GM15510 (cell line): ENCODE measurements around the gene PDCD6IP.

Source experiments
- POLR2A ChIP-seq: IDR thresholded peaks from 3 replicates; pipeline ENCODE4 v1.6.1; 2011; ENCODE audit warnings: borderline replicate concordance; ENCODE audit not compliant: insufficient read length; ENCODE audit errors: extremely low read depth

PDCD6IP gene

DNA sequence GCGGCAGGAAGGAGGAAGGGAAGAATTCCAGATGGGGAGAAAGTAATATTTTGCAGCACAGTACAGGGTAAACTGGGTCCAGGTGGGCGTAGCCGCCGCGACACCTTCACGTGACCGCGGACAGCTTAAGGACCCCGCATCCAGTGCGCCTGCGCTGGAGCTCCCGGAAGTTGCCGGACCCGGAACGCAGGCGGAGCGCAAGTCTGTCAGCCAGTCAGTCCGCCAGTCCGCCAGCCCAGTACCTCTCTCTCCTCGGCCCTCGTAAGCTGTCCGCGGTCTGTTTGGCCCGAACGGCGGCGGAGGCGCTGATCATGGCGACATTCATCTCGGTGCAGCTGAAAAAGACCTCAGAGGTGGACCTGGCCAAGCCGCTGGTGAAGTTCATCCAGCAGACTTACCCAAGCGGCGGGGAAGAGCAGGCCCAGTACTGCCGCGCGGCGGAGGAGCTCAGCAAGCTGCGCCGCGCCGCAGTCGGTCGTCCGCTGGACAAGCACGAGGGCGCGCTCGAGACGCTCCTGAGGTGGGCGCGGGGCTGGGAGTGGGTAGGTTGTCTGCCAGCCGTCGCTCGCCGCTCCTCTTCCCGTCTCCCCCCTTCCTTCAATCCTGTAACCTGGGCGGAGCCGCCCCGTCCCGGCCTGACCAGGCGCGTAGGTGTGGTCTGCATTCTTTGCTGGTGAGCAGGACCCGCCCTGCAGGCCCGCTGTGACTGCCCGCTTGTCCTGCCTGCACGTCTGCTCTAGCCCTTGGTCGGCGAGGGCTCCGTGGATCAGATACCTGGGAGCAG is at the start of gene PDCD6IP:
Gene PDCD6IP (plus strand): TSS at position 213 of the 784 bp plus-strand sequence. CDS start 99 bp downstream, at position 312.
- peak; percentile 89 for TF ChIP-seq POLR2A

GRCh38 chr3:33749546-33750210 is 48.8 kb upstream of the PDCD6IP start:
- TF ChIP-seq POLR2A, result no peak

DNA sequence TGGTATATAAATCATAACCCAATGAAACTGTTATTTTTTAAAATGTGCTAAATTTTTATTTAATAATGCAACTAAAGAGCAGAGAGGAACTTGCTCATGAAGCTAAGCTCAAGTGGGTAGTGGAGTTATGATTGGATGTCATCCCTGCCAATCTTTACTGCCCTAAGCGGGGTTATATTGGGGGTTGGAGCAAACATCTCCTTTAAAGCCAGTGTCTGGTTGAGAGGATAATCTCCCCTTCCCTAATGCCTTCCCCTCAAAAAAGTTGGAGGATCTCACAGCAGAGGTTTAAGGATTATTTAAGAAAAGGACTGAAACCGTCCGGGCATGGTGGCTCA is 48.2 kb upstream of the PDCD6IP start:
- TF ChIP-seq POLR2A, result no peak

- no peak for TF ChIP-seq POLR2A
Observed at GRCh38 chr3:33751336-33751735, 47.1 kb upstream of the PDCD6IP start.

DNA sequence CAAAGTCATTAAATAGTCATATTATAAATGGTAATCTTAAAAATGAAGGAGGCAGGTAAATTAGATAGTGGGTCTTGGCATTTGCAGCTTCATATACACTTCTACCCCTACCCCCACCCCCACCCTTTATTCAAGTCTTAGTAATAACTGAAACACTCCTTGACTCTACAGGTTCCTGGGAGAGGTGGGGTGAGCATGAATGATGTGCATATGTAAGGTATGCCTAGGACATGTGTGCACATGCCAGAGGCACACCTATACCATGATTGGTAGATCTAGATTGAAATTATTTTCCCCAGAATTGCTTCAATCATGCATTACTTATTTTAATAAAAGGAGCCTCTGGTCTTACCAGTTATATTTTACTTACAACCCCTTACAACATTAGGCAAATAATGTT is 40.1 kb upstream of the PDCD6IP start:
- no peak for TF ChIP-seq POLR2A

GRCh38 chr3:33758864-33759263 is 39.6 kb upstream of the PDCD6IP start:
- TF ChIP-seq POLR2A, result no peak

- no peak for TF ChIP-seq POLR2A
Observed at GRCh38 chr3:33768578-33769330, 29.7 kb upstream of the PDCD6IP start.

GRCh38 chr3:33773637-33774036 is 24.8 kb upstream of the PDCD6IP start:
- no peak for TF ChIP-seq POLR2A

GRCh38 chr3:33775363-33775762 is 23.1 kb upstream of the PDCD6IP start:
- TF ChIP-seq POLR2A, result no peak

GRCh38 chr3:33777996-33778395 is 20.4 kb upstream of the PDCD6IP start:
- no peak for TF ChIP-seq POLR2A

DNA sequence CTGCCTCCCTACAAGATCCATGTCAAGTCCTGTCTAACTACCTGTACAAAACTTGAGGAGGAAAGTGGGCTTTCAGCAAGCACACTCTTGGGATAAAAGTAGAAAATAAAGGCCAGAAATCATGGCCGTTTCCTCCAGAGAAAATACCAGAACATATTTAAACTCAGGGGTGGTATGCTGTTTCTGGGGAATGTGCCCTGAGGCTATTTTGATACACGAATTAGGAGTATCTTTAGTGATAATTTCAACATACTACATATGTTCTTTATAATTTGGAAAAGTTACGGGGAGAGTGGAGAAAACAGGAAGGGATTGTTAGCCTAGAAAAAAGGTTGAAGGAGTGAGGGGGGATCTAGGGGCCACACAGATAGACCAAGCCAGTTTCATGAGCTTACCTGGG is 18.7 kb upstream of the PDCD6IP start:
- TF ChIP-seq POLR2A, result no peak

DNA sequence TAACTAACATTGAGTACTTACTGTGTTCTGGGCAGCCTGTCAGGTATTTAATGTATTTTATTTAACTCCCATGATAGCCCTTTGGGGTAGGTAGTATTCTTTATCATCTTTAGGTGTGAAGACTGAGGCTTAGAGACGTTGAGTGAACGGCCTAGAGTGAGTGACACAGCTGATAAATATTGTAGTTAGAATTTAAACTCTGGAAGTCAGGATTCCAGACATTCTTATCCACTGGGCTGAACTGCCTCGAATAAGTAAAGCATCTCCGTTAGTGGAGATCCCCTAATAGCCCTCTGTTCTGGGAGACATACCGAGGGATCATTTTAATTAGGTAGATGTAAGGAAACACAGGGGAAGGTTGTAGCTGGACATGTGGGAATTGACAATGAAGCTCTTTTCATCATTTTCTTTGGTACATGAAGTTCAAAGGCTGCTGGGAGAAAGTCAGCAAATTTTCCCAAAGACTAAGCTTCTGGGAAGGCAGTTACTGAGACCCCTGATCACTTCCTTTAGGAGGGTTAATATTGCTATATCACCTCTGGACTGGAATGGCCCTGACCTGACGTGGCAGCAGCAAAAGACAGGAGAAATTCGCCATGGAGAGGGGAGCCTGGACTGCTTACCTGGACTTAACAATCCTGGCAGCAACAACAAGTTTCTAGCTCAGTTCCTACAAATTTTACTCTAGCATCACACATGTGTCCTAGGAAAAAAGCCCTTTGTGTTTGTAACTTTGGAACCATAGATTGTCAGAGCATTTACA is 11.7 kb upstream of the PDCD6IP start:
- no peak for TF ChIP-seq POLR2A

- TF ChIP-seq POLR2A, result no peak
Observed at GRCh38 chr3:33787328-33788009, 11.0 kb upstream of the PDCD6IP start.
